ENCODE data around the gene RALGAPA1.

- TF ChIP-seq CTCF (IDR thresholded peaks at IDR 0.05; ENCODE audit: poor library complexity, severe bottlenecking) (no peak), EZH2 (IDR thresholded peaks at IDR 0.05; ENCODE audit: borderline replicate concordance, insufficient read depth, low read length, poor library complexity, severe bottlenecking) (no peak), EP300 (conservative IDR thresholded peaks at IDR 0.05; ENCODE audit: poor library complexity, severe bottlenecking) (no peak), POLR2AphosphoS5 (IDR thresholded peaks at IDR 0.05) (no peak), RAD21 (conservative IDR thresholded peaks at IDR 0.05) (no peak), SMC3 (conservative IDR thresholded peaks at IDR 0.05; ENCODE audit: poor library complexity) (no peak)
These were observed 126.3 kb downstream of the RALGAPA1 start for GRCh38 chr14:35682802-35683201.

Measured in neural cell (in vitro differentiated cells).